Lung (tissue), 12 donors: ENCODE measurements around the gene CLSTN2. TPM values are rescaled to one million over a fixed set of nuclear protein-coding genes. Genes with fewer than 3 reads are reported as not detected.

Experiments used
- ATAC-seq: fragments of 200-7000 bp; cut with Tn5 transposase; one replicate; pipeline ENCODE4 v1.9.1; 2020; ENCODE audit warnings: moderate number of reproducible peaks; ENCODE audit not compliant: insufficient read depth, low FRiP score
- DNase-seq, 3 donors: peaks; one replicate each; pipeline ENCODE4 v3.0.0-alpha.2; 2013 to 2017
- H3K27ac ChIP-seq, 2 donors: one replicate each; pipeline ENCODE4 v1.5.1; 2013; ENCODE audit warnings: mild to moderate bottlenecking in 2 of 2, moderate library complexity in 2 of 2, control low read depth in 1 of 2, inconsistent platforms in 1 of 2, low read depth in 1 of 2, low read length in 1 of 2
- H3K27me3 ChIP-seq, 3 donors: one replicate each; pipeline ENCODE4 v1.5.1; 2013; ENCODE audit warnings: low read length in 2 of 3; ENCODE audit not compliant: control insufficient read depth in 3 of 3, insufficient read depth in 3 of 3
- H3K36me3 ChIP-seq, 4 donors: one replicate each; pipeline ENCODE4 v1.5.1; 2013; ENCODE audit warnings: low read length in 4 of 4, mild to moderate bottlenecking in 1 of 4, moderate library complexity in 1 of 4; ENCODE audit not compliant: control insufficient read depth in 4 of 4, insufficient read depth in 4 of 4
- H3K4me1 ChIP-seq, 5 donors: one replicate each; pipeline ENCODE4 v1.5.1; 2013; ENCODE audit warnings: low read length in 5 of 5, mild to moderate bottlenecking in 2 of 5, moderate library complexity in 1 of 5; ENCODE audit not compliant: control insufficient read depth in 5 of 5, insufficient read depth in 5 of 5
- H3K4me3 ChIP-seq: one replicate; pipeline ENCODE4 v1.5.1; 2013; ENCODE audit warnings: mild to moderate bottlenecking, control low read depth, moderate library complexity
- H3K9ac ChIP-seq, 2 donors: one replicate each; pipeline ENCODE4 v1.5.1; 2013; ENCODE audit warnings: low read length in 2 of 2, control low read depth in 1 of 2; ENCODE audit not compliant: insufficient read depth in 1 of 2
- H3K9me3 ChIP-seq, 4 donors: one replicate each; pipeline ENCODE4 v1.5.1; 2013; ENCODE audit warnings: low read length in 3 of 4, mild to moderate bottlenecking in 1 of 4, moderate library complexity in 1 of 4; ENCODE audit not compliant: control insufficient read depth in 4 of 4, insufficient read depth in 3 of 4
- WGBS, 2 donors: extraction: QIAGEN DNeasy Blood & Tissue Kit; methylation state at CpG; one replicate each; pipeline ENCODE4 v1.1.7; 2013; 5-methylcytosine and 5-hydroxymethylcytosine counted together
- polyA plus RNA-seq, 2 donors: library from polyadenylated mRNA; stranded (reverse); fragments of 200-250 nt; gene quantifications; one replicate each; pipeline ENCODE4 v1.2.1, GENCODE V29; 2013
- total RNA-seq, 2 donors: library from RNA; depleted of rRNA in 1 of 2; stranded (reverse); fragments of >200 nt in 1 of 2; gene quantifications; one replicate each; pipeline ENCODE4 v1.2.1, GENCODE V29; 2014 to 2021
- TF ChIP-seq, protein P1 (sequence below): IDR thresholded peaks from 2 replicates; pipeline ENCODE4 v1.5.1; 2012; ENCODE audit warnings: mild to moderate bottlenecking; ENCODE audit errors: control extremely low read depth, extremely low read depth
- donor health status: control.
- donor health status: control.
- donor health status: Bipolar disorder and iron deficiency.
- donor health status: healthy.
- donor health status: DM: yes; HTN: yes; CAD: no.

CLSTN2 gene
- total and polyA plus RNA-seq, 4 donors = 0.07 to 2.4 (median 1.3) TPM

DNA sequence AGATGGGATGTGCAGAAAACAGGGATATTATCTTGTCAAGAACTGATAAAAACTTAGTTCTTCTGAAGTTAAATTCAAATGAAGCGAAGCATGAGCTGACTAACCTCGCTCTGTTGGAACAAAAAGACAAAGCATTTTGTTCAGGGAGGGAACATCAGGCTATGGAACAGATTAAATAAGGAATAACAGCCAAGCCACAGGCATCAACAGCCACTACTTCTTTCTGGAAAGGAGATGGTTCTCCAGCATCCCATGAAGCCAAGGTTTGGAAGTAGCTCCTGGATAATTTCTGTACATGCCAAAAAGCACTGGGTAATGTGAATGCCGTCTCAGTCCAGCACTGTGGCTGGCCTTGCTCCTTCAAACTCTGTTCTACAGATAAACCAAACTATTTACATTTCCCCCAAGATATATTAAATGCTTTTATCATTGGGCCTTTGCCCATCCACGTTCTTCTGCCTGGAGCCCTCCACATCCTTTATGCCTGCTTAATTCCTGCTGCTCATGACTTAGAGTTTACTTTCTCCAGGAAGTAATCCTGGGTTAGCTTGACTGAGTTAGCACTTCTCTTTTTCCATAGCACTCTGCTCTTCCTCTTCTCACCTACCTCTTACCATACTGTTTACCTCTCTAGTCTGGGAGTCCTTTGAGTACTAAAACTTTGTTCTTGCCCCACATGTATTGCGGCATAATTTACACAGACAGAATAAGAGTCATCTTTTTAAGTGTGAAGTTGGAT lies 232.0 kb downstream of the CLSTN2 start:
- H3K27ac ChIP-seq = no peak overlapping the region
- H3K9me3 ChIP-seq = no peaks in the 10 kb centered on the region
- H3K36me3 ChIP-seq = no peaks in the 10 kb centered on the region
- TF ChIP-seq, protein P1, sequence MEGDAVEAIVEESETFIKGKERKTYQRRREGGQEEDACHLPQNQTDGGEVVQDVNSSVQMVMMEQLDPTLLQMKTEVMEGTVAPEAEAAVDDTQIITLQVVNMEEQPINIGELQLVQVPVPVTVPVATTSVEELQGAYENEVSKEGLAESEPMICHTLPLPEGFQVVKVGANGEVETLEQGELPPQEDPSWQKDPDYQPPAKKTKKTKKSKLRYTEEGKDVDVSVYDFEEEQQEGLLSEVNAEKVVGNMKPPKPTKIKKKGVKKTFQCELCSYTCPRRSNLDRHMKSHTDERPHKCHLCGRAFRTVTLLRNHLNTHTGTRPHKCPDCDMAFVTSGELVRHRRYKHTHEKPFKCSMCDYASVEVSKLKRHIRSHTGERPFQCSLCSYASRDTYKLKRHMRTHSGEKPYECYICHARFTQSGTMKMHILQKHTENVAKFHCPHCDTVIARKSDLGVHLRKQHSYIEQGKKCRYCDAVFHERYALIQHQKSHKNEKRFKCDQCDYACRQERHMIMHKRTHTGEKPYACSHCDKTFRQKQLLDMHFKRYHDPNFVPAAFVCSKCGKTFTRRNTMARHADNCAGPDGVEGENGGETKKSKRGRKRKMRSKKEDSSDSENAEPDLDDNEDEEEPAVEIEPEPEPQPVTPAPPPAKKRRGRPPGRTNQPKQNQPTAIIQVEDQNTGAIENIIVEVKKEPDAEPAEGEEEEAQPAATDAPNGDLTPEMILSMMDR = no peak
- H3K4me1 ChIP-seq = no peaks in the 10 kb centered on the region
- ATAC-seq (no peak), DNase-seq (no peak)
- no peaks in the 10 kb centered on the region for H3K27me3 ChIP-seq
- H3K4me3 ChIP-seq = no peak overlapping the region
- no peak overlapping the region for H3K9ac ChIP-seq
- WGBS, 2 donors = 72 to 78% methylated on average over 5 of the region's 5 CpGs

DNA sequence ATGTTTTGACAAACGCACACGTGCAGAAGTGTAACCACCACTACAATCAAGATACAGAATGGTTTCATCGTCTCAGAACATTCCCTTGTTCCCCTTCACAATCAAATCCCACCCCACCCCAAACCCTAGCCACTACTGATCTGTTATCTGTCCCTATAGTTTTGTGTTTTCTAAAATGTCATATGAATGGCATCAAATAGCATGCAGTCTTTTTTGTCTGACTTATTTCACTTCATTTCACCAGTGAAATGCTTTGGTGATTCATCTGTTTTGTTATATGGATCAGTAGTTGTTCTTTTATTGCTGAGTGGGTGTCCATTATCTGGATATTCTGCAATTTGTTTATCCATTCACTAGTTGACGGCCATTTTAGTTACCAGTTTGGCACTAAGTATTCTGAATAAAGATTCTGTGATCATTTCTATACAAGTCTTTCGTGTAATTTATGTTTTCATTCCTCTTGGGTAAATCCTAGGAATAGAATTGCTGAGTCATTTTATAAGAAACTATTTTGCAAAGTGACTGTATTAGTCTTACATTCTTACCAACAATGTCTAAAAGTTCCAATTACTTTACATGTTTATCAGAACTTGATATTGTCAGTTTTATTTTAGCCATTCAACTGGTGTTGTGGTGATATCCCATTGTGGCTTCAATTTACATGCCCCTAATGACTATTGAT lies 232.8 kb downstream of the CLSTN2 start:
- ATAC-seq = no peak
- WGBS, 2 donors = 79 to 80% methylated on average over 5 of the region's 5 CpGs

DNA sequence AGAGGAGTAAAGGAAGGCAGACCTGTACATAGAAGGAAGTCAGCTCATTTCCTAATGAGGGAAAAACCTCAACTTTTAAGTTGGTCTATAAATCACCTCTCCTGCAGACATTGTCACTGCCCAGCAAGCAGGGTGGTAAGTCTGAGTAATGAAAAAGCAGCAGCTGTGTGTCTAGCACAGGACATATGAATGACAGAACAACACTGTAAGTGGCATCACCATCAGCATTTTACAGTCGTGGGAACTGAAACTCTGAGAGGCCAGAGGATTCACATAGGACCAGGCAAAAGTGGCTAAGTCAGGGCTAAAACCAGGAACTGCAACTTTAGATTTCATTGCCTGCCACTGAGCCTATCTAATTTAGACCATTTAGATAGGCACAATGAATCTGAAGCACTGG lies 235.6 kb downstream of the CLSTN2 start:
- no peak overlapping the region for H3K4me3 ChIP-seq
- H3K27me3 ChIP-seq = no peaks in the 10 kb centered on the region
- no peak overlapping the region for H3K27ac ChIP-seq
- 6 to 49% methylated on average over 1 of the region's 1 CpG for WGBS, 2 donors
- H3K36me3 ChIP-seq = no peaks in the 10 kb centered on the region
- ATAC-seq (no peak), DNase-seq (no peak)
- TF ChIP-seq, protein P1 = no peak
- no peaks in the 10 kb centered on the region for H3K9me3 ChIP-seq
- no peak overlapping the region for H3K9ac ChIP-seq
- no peaks in the 10 kb centered on the region for H3K4me1 ChIP-seq

More for the DNA sequence above, 232.8 kb downstream of the CLSTN2 start:
- DNase-seq = no peak
- Histone ChIP-seq H3K4me1 (no peaks in the 10 kb centered on the region), H3K27ac (no peak overlapping the region), H3K9ac (no peak overlapping the region), H3K36me3 (no peaks in the 10 kb centered on the region), H3K27me3 (no peaks in the 10 kb centered on the region), H3K4me3 (no peak overlapping the region), H3K9me3 (no peaks in the 10 kb centered on the region)
- TF ChIP-seq, protein P1 = no peak
